Activated CD8-positive, alpha-beta T cell treated with anti-CD3 and anti-CD28 coated beads for 36 hours (primary cell): ENCODE results near the gene FAR2. TPM values are rescaled to one million over a fixed set of nuclear protein-coding genes. Genes with fewer than 3 reads are reported as not detected.
"Not testable (repeated sequence)": the region's sequence is repeated elsewhere in the genome, so short reads cannot be mapped to it uniquely, and the experiment has no call there.

ENCODE experiments used
- ATAC-seq: fragments of 200-7000 bp; cut with Tn5 transposase; one replicate; pipeline ENCODE4 v1.10.0; 2021; ENCODE audit warnings: mild to moderate bottlenecking, moderate library complexity
- CTCF ChIA-PET: fragments of 350-600 bp; sonication (Branson Sonifier 250); formaldehyde crosslinking; loops from one replicate; lab custom pipeline; 2021; ENCODE audit warnings: antibody characterized with exemption; lab: Charles Lee
- POLR2A ChIA-PET: fragments of 350-600 bp; sonication (Branson Sonifier 250); formaldehyde crosslinking; loops from one replicate; lab custom pipeline; 2021; ENCODE audit warnings: antibody characterized with exemption; lab: Charles Lee
- DNase-seq: peaks from one replicate; pipeline ENCODE4 v3.0.0-alpha.2; 2020
- H3K27ac Mint-ChIP-seq: one replicate; pipeline ENCODE4 v1.8.0; 2021; ENCODE audit warnings: mild to moderate bottlenecking, mixed read lengths
- H3K27me3 Mint-ChIP-seq: one replicate; pipeline ENCODE4 v1.8.0; 2021; ENCODE audit warnings: mixed read lengths
- H3K36me3 Mint-ChIP-seq: one replicate; pipeline ENCODE4 v1.8.0; 2021; ENCODE audit warnings: low read depth, mixed read lengths
- H3K4me1 Mint-ChIP-seq: one replicate; pipeline ENCODE4 v1.8.0; 2021; ENCODE audit warnings: low read depth, mixed read lengths
- H3K4me3 Mint-ChIP-seq: one replicate; pipeline ENCODE4 v1.8.0; 2021; ENCODE audit warnings: mild to moderate bottlenecking, moderate library complexity, mixed read lengths
- H3K9me3 Mint-ChIP-seq: one replicate; pipeline ENCODE4 v1.8.0; 2021; ENCODE audit warnings: mixed read lengths
- intact Hi-C: fragments of 100-400 bp; cut with micrococcal nuclease; formaldehyde crosslinking; loops from one replicate; pipeline ENCODE4 v1.10.0; 2022
- total RNA-seq, 2 experiments: library from RNA; stranded (reverse); gene quantifications; one replicate each; pipeline ENCODE4 v1.2.3, GENCODE V29; 2021
- TF ChIP-seq, protein P1 (sequence below): fragments of 200-600 bp; IDR thresholded peaks from one replicate; pipeline ENCODE4 v1.8.0; 2022; ENCODE audit warnings: antibody characterized with exemption, mild to moderate bottlenecking

FAR2 gene
- total RNA-seq, 2 experiments from 2014 or later = 6.0 to 7.0 TPM

DNA sequence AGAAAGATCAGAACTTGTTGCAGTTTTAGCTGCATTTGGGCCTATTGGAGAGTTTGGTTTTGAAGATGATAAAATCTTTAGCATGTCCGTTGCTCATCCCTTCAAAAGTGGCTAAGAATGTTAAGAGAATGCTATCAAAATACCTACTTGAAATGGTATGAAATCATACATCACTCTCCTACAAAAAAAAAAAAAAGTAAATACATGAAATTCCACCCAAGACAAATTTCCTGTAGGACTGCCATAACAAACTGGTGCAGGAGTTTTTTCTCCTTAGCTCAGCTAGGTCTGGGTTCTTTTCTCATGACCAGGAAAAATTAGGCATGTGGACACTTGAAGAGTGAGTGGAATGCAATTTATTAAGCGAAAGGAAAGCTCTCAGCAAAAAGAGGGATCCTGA, 15.9 kb upstream of the FAR2 start:
- ChIA-PET CTCF (no interaction called here), POLR2A (no interaction called here)
- Mint-ChIP-seq H3K9me3 (no peaks in the 10 kb centered on the region), H3K36me3 (no peaks in the 10 kb centered on the region), H3K27ac (no peak overlapping the region), H3K4me3 (no peak overlapping the region), H3K4me1 (no peaks in the 10 kb centered on the region), H3K27me3 (peaks cover 3% of the 10 kb centered on the region)
- intact Hi-C loops = no loop called here
- ATAC-seq (no peak), DNase-seq (no peak)
- TF ChIP-seq, protein P1, sequence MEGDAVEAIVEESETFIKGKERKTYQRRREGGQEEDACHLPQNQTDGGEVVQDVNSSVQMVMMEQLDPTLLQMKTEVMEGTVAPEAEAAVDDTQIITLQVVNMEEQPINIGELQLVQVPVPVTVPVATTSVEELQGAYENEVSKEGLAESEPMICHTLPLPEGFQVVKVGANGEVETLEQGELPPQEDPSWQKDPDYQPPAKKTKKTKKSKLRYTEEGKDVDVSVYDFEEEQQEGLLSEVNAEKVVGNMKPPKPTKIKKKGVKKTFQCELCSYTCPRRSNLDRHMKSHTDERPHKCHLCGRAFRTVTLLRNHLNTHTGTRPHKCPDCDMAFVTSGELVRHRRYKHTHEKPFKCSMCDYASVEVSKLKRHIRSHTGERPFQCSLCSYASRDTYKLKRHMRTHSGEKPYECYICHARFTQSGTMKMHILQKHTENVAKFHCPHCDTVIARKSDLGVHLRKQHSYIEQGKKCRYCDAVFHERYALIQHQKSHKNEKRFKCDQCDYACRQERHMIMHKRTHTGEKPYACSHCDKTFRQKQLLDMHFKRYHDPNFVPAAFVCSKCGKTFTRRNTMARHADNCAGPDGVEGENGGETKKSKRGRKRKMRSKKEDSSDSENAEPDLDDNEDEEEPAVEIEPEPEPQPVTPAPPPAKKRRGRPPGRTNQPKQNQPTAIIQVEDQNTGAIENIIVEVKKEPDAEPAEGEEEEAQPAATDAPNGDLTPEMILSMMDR = no peak

DNA sequence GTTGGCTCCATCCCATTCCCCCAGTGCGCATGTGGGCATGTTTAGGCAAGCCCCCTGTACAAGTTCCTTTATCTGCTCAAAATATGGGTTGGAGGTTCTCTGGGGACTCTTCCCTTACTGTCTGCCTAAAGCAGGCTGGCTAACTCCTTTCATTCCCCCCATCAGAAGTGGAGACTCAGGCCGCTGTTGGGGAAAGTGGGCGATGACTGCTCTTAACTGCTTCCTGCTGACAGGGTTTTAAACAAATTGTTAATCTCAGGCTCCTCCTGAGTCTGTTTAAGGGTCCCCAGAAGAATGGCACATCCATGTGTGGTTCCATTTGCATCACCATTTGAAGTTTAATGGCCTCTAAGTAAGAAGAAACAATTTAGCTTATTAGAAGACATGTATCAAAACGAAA, 15.4 kb upstream of the FAR2 start:
- CTCF ChIA-PET = interaction anchor here (0.6 kb wide), 1 partner anchor 143 kb away, joined by 3 read pairs; no protein-coding TSS in a partner anchor
- Mint-ChIP-seq H3K4me1 (no peaks in the 10 kb centered on the region), H3K36me3 (no peaks in the 10 kb centered on the region), H3K27ac (no peak overlapping the region), H3K4me3 (no peak overlapping the region), H3K9me3 (no peaks in the 10 kb centered on the region), H3K27me3 (peaks cover 3% of the 10 kb centered on the region)
- no peak for ATAC-seq
- intact Hi-C loops = no loop called here
- POLR2A ChIA-PET = no interaction called here
- TF ChIP-seq, protein P1 = no peak
- no peak for DNase-seq

DNA sequence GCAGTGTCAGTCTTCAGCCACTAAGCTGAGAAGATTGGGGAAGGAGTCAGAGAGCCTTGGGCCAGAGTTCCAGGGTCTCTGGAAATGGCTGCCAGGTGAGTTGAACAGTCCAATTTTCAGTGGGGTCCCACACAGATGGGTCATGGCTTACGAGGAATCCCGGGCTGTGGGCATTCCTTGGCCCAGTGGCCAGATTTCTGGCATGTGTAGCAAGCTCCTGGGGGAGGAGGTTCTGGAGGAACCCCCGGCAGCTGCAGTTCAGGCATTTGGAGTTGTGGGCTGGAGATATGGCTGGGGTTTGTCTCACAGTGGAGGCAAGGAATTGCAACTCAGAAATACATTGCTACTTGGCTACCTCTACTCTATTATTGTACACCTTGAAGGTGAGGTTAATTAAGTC, 10.8 kb upstream of the FAR2 start:
- H3K27ac Mint-ChIP-seq, POLR2A ChIA-PET, H3K4me1 Mint-ChIP-seq, DNase-seq, intact Hi-C loops, H3K27me3 Mint-ChIP-seq, H3K36me3 Mint-ChIP-seq, H3K9me3 Mint-ChIP-seq, CTCF ChIA-PET, ATAC-seq, H3K4me3 Mint-ChIP-seq: not testable (repeated sequence)

DNA sequence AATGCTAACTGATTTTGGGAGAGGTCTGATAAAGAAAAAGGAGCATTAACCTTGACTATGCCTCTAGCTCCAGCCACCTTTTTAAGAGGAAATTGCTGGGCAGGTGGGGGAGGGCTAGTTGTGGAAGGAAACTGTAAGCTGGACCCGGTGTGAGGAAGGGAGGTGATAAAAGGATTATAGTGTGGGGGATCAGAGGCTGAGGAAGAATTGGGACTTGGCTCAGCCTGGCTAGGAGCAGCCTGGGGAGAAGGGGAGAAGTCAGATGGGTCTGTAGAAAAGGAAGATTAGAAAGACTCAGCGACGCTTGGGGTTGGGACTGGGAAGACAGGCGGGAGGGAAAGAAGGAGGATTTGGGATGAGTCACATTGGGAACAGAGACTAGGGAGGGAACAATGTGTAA, 10.2 kb upstream of the FAR2 start:
- CTCF ChIA-PET, intact Hi-C loops, DNase-seq, H3K9me3 Mint-ChIP-seq, H3K4me3 Mint-ChIP-seq, POLR2A ChIA-PET, ATAC-seq, H3K27ac Mint-ChIP-seq, H3K36me3 Mint-ChIP-seq, H3K27me3 Mint-ChIP-seq, H3K4me1 Mint-ChIP-seq: not testable (repeated sequence)

DNA sequence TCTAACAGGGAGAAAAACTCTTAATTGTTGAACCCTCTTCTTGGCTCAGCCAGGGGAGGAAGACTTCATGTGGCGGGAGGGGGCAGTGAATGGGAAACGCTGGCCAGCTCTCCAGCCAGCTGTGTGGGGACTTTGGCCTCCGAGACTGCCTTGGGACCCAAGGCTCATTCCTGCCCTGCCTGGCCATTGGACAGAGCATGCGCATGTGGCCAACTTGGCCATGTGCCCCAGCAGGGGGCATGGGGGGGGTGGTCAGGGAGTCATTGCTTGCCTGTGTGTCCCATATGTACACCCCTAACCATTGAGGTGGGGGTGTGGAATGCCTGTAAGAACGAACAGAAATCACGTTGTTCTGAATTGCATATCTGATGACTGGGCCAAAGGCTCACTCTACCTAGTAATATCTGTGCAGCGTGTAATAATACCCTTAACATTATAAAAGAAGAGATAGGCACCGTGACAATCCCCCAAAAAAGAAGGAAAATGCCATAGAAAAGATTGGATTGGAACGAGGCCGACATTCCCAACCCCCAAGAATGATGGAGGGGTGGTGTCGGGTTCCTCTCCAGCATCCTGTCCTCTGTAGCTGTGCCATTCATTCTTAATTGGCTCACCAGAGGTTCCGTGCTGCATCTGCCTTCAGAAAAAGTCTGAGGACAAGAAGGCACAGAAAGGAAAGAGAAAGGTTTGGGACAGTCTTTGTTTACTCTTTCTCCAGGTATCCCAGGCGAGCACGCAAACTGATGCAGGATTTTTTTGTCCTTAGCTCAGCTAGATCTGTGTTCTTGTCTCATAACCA, 3.5 kb upstream of the FAR2 start:
- TF ChIP-seq, protein P1 = no peak
- Mint-ChIP-seq H3K27ac (no peak overlapping the region), H3K36me3 (peaks cover 3% of the 10 kb centered on the region)

DNA sequence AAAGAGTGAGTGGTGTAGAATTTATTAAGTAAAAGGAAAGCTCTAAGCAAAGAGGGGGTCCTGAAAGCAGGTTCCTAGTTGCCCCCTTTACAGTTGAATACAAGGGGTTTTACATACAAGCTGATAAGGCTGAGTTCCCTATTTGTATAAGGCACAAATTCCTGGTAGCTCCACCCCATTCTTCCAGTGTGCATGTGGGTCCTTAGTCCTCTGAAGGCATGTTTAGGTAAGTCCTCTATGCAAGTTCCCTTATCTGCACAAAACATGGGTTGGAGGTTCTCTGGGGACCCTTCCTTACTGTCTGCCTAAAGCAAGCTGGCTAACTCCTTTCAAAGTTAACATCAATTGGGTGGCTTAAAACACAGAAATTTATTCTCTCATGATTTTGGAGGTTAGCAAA, 2.9 kb upstream of the FAR2 start:
- H3K27ac Mint-ChIP-seq = no peak overlapping the region
- POLR2A ChIA-PET = no interaction called here
- H3K36me3 Mint-ChIP-seq = peaks cover 3% of the 10 kb centered on the region
- H3K27me3 Mint-ChIP-seq = peaks cover 17% of the 10 kb centered on the region
- H3K4me3 Mint-ChIP-seq = no peak overlapping the region
- DNase-seq (no peak), ATAC-seq (no peak)
- peaks cover 2% of the 10 kb centered on the region for H3K9me3 Mint-ChIP-seq
- H3K4me1 Mint-ChIP-seq = peaks cover 7% of the 10 kb centered on the region
- intact Hi-C loops = loop anchor here (5.0 kb wide), 1 partner anchor 44 kb away; no protein-coding TSS in a partner anchor
- TF ChIP-seq, protein P1 = no peak
- CTCF ChIA-PET = interaction anchor here (0.6 kb wide), 1 partner anchor 1665 kb away, joined by 3 read pairs; no protein-coding TSS in a partner anchor

More for the DNA sequence above, 3.5 kb upstream of the FAR2 start:
- intact Hi-C loops = loop anchor here (5.0 kb wide), 1 partner anchor 43 kb away; no protein-coding TSS in a partner anchor
- peaks cover 2% of the 10 kb centered on the region for H3K9me3 Mint-ChIP-seq
- H3K27me3 Mint-ChIP-seq = peaks cover 12% of the 10 kb centered on the region
- H3K4me3 Mint-ChIP-seq = no peak overlapping the region
- POLR2A ChIA-PET = no interaction called here
- CTCF ChIA-PET = interaction anchor here (0.6 kb wide), 1 partner anchor 1664 kb away, joined by 3 read pairs; no protein-coding TSS in a partner anchor
- no peak for DNase-seq
- H3K4me1 Mint-ChIP-seq = peaks cover 7% of the 10 kb centered on the region
- no peak for ATAC-seq
